ENCODE measurements around the gene MAP9. TPM values are rescaled to one million over a fixed set of nuclear protein-coding genes. Genes with fewer than 3 reads are reported as not detected.
"Not testable (repeated sequence)": the region's sequence is repeated elsewhere in the genome, so short reads cannot be mapped to it uniquely, and the experiment has no call there.

The MAP9 gene
- total RNA-seq, 1 donor from 2014 or later, result 0.07 TPM

DNA sequence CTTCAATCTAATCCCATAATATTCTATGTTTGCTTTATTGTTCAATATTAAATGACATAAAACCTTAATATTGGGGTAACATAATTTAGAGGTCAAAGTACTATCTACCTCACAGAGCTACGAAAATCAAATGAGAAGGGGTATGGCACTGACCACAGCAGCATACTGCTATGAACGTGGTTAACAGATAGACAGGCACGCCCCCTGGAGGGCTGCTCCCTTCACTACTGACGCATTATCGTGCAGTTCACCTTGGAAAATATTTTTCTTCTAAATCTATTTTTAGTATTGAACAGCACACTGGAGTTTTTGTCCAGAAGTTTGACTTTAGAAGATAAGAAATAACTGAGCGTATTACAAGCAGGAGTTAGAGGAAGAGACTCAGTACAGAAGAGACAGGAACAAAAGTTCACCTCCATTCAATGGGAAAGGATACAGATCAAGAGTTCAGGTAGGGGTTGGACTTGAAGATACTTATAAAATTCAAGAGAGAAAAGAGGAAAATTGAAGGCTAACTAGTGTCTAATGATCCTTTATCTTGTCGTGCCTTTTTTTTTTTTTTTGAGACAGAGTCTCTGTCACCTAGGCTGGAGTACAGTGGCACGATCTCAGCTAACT lies 22.7 kb downstream of the MAP9 start:
- DNase-seq (ENCODE audit: low read depth, low spot score), result peak; percentile 8

DNA sequence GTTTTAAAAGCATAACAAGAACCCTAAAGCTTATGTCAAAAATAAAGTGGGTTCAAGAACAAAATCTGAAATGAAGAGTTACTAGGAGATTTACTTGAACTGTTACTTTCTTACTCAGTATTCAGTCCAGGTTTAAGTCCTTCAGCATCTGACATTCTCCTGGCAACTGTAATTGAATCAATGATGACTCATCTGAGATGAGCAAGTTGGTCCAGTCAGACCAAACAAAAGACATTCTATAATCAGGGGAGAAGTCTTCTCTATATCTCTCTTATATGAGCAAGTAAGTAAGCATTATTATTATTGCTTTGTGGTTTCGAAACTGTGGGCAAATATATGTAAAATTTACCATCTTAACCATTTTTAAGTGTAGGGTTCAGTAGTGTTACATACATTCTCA lies 34.6 kb downstream of the MAP9 start:
- no peak for DNase-seq (ENCODE audit: low read depth, low spot score)

DNA sequence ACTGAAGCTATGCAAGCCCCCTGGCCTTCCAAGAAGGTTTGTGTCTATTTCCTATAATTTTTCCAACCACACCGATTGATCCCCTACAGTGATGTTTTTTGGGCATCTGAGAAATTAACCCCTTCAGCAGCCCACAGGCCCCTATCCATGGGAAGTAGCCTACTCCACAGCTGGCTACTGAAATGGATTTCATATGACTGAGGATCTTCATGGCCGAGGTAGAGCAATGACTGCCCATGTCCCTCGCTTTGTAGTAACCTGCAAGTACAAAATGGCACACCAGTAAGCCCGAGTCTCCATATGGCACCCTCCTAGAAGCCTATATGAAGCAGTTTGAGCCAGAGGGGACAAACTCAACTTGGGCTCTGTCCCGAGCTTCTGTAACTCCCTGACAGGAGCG lies 36.8 kb downstream of the MAP9 start:
- DNase-seq (ENCODE audit: low read depth, low spot score), result no peak

DNA sequence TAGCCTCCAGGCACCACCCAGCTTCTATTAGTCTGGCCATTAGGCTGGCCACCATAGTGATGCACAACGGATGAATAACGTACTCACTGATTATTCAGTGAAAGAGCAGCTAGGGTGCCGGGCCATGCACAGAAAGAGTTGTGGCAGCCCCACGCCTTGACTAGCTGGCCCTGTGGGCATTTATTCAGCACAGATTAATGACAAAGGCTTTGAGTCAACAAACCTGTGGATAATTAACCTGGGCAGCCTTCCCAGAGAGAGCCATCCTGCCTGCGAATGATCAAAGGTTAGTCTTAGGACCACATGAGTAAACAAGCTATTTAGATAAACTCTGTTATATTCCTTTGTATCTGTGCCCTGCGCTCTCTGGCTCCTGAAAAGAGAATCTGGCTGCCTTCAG lies 37.2 kb downstream of the MAP9 start:
- DNase-seq (ENCODE audit: low read depth, low spot score), result no peak

DNA sequence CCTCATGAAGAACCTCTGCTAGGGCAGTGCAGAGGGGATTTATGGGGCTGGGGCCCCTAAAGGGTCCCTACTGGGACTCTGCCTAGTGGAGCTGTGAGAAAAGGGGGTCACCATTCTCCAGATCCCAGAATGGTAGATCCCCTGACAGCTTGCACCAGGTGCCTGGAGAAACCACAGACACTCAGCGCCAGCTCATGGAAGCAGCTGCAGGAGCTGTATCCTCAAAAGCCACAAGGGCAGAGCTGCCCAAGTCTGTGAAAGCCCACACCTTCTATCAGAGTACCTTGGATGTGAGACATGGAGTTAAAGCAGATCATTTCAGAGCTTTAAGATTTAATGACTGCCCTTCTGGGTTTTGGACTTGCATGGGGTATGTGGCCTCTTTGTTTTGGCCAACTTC lies 38.6 kb downstream of the MAP9 start:
- no peak for DNase-seq (ENCODE audit: low read depth, low spot score)

DNA sequence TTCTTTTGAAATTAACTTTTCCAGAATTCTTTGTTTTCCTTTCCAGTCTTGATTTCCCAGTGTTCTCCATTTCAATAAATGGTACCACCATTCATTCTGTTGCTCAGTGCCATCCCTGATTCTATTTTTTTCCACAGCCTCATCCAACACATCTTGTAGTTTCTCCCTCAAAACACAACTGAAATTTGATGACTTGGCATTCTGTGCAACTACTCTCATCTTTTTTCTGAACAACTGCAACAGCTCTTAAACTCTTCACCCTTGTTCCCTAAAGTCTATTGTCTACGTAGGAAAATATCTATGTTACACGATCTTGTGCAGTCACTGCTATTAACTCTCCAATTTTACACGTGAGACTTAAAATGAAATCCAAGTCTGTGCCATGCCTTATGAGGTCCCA lies 40.5 kb downstream of the MAP9 start:
- no peak for DNase-seq (ENCODE audit: low read depth, low spot score)

DNA sequence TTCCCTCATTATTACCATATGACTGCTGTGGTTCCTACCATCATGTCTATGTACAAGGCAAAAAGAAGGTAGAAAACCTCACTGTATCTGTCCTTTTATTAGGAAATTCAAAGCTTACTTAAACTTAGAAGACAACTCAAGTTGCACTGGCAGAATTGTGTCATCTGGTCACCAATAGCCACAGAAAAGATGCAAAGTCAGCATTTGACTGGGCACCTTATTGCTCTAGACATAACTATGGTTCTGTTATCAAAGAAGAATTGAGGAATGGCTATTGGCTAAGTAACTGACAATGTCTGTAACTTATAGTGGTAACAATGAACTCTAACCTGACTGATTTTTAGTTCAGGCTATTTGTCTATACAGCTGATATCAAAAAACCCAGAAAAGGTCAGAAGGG lies 45.3 kb downstream of the MAP9 start:
- DNase-seq (ENCODE audit: low read depth, low spot score), result no peak

DNA sequence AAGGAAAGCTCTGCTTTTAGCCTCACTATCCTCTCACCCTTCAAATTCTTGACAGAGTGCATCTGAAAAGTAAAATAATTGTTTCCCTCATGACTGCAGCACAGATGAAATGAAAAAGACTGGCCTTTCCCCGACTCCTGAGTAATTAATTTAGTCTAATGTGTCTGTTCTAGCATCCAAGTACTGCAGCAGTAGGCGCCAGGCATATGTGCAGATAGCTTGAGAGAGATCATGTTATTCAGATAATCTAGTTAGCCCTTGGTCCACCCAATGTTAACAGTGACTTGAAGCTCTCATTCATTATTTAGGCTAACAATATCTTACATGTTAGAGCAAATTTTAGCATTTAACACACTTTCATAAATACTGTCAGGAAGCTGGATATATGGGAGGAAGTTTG lies 54.0 kb downstream of the MAP9 start:
- no peak for DNase-seq (ENCODE audit: low read depth, low spot score)

DNA sequence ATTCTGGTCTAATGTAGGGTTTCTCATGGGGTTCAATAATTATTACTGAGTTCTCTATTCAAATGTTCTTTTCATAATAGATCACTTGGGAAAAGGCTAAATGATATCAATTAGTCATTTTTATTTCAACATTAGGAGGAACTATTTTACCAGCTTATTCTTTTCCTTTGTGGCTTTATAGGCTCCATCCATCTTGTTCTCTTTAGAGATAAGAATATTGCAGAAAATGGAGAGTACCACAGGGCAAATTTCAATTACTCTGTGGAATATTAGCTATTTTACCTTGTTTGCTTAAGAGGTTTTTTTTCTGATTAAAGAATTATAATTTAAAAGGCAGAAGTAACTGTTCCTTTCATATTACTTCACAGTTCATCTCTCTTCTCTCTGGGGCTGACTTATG lies 55.8 kb downstream of the MAP9 start:
- DNase-seq (ENCODE audit: low read depth, low spot score), result no peak

DNA sequence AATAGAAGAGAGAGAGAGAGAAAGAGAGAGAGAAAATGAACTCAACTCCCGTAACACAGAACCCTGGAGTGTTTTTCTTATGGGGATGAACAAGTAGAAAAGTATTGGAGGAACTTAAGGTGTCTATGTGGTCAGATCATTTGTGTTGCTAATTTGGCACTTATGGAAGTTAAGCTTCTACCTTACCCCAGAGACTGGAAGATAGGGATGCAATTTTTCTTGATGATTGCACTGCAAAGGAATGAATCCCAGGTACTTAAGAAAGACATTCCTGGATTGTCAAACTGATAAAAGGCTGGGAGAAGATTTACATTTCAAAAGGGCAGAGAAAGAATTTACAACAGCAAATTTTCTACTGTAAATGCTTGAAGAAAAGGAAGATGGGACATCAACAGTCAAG lies 57.2 kb downstream of the MAP9 start:
- no peak for DNase-seq (ENCODE audit: low read depth, low spot score)

DNA sequence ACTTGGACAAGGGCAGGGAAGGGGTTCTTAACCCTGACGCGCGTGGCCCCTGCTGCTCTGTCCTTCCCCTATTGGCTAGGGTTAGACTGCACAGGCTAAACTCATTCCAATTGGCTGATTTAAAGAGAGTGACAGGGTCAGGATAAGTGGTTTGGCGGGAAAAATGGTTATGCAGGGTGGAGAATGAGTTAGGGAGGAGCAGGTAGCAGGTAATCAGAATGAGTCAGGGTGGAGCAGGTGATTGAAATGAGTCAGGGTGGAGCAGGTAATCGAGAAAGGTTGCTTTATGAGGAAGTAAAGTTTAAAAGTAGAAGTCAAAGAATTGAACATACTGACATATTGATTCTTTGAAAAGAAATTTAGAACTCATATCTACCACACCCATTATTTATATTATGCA lies 64.7 kb downstream of the MAP9 start:
- not testable (repeated sequence) for DNase-seq (ENCODE audit: low read depth, low spot score)

DNA sequence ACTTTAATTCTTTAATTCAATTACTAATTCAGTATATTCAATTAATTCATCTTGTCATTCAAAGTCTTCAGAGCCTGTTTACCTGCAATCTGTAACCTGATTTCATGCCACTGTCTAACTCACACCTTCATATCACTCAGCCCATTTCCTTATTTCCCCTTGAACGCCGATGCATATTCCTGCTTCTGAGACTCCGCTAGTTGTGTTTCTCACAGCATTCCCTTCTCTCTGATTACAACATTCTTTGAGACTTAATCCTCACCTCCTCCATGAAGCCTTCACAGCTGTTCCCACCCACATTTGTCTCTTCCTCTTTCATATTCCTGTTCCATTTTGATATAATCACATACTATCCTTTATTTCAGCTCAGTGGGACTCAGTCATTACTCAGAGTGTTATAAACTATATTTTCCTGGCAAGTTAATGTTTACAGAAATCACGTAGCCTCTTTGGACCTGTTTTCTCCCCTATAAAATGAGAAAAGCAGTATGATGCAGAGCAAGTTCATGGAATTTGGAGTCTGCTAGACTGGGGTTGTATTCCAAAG lies 69.0 kb downstream of the MAP9 start:
- no peak for DNase-seq (ENCODE audit: low read depth, low spot score)

DNA sequence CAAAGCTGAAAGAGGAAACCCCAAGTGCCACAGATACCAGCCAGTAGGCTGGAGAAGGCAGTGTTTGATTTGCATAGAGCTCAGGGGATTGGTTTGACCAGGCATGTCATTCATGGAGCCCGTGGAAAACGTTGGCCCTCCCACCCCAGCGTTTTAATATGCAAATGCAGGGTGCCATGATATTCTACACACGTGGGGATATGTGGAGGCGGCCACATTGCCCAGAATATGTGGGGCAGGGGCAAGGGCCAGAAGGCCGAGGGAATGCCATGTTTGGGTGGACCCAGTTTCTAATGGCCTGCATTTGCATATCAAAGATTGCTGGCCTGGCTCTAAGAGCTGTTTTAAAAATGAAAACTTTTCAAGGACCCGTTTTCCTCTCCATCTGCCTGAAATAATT lies 71.1 kb downstream of the MAP9 start:
- DNase-seq (ENCODE audit: low read depth, low spot score), result no peak

DNA sequence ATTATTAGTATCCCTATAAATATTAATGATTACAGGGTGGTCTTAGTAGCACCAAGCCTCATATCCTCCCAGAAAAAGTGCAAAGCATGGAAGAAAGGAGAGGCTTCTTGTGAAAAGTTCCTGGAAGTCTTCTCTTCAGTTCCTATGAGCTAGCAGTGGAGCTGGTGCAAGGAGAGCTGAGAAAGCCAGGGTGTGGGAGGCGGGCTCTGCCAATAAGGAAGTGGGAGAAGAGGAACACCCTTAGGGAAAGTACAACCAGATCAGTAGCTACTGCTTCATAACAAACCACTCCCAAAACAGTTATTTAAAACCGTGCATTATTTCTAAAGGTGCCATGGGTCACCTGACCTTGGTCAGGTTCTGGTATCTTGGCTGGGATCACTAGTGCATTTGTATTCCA lies 72.4 kb downstream of the MAP9 start:
- DNase-seq (ENCODE audit: low read depth, low spot score), result no peak

DNA sequence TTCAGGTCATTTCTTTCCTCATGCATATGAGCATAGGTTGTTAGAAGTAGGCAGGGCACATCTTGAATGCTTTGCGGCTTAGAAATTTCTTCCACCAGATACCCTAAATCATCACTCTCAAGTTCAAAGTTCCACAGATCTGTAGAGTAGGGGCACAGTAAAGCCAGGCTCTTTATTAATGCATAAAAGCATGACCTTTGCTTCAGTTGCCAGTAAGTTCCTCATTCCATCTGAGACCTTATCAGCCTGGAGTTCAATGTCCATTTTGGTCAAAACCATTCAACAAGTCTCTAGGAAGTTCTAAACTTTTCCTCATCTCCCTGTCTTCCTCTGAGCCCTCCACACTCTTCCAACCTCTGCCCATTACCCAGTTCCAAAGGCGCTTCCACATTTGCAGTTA lies 77.7 kb downstream of the MAP9 start:
- no peak for DNase-seq (ENCODE audit: low read depth, low spot score)

Other genes with a start within 250 kb of the MAP9 start
- not detected in 2 replicates for gene NPY2R, start 168.3 kb downstream of the MAP9 start, total RNA-seq